H1 (cell line): ENCODE data around the gene AGAP1. TPM values are rescaled to one million over a fixed set of nuclear protein-coding genes. Genes with fewer than 3 reads are reported as not detected.

Source experiments
- CTCF ChIA-PET: fragments of 300-600 bp; sonication (Branson Sonifier 250); formaldehyde crosslinking; loops from one replicate; lab custom pipeline; 2021; ENCODE audit not compliant: partially characterized antibody; lab: Charles Lee
- POLR2A ChIA-PET: fragments of 300-600 bp; sonication (Branson Sonifier 250); formaldehyde crosslinking; loops from one replicate; lab custom pipeline; 2021; ENCODE audit warnings: inconsistent platforms; ENCODE audit not compliant: partially characterized antibody; lab: Charles Lee
- DNase-seq, 2 experiments: peaks; one replicate each; pipeline versions ENCODE4 v3.0.0 to v3.0.0-alpha.2; 2010 to 2022; ENCODE audit warnings: low spot score in 2 of 2, low read depth in 1 of 2, mixed read lengths in 1 of 2
- FAIRE-seq: peaks from 2 replicates; lab custom pipeline; 2011; peaks lifted over from hg19 to GRCh38; lab: Jason Lieb, UNC
- H2AFZ ChIP-seq: 2 replicates; pipeline ENCODE4 v1.8.1; 2012; ENCODE audit warnings: low read length, inconsistent platforms
- H2AK5ac ChIP-seq: 2 replicates; pipeline ENCODE4 v1.6.1; 2013; ENCODE audit warnings: low read depth, low read length
- H2BK120ac ChIP-seq: replicated peaks from 2 replicates; pipeline ENCODE3; 2013; ENCODE audit warnings: low read depth, low read length, inconsistent platforms
- H2BK12ac ChIP-seq: 2 replicates; pipeline ENCODE4 v1.6.1; 2013; ENCODE audit warnings: low read depth, low read length
- H2BK15ac ChIP-seq: 2 replicates; pipeline ENCODE4 v1.6.1; 2013; ENCODE audit warnings: low read length
- H2BK20ac ChIP-seq: 2 replicates; pipeline ENCODE4 v1.6.1; 2013; ENCODE audit warnings: low read length
- H2BK5ac ChIP-seq: 2 replicates; pipeline ENCODE4 v1.6.1; 2013; ENCODE audit warnings: low read depth, low read length
- H3K14ac ChIP-seq: 2 replicates; pipeline ENCODE4 v1.6.1; 2013; ENCODE audit warnings: inconsistent platforms; ENCODE audit not compliant: insufficient read length
- H3K18ac ChIP-seq: 2 replicates; pipeline ENCODE4 v1.6.1; 2013; ENCODE audit warnings: low read length; ENCODE audit errors: extremely low read depth
- H3K23ac ChIP-seq: 2 replicates; pipeline ENCODE4 v1.6.1; 2013; ENCODE audit warnings: inconsistent platforms; ENCODE audit not compliant: insufficient read length
- H3K23me2 ChIP-seq: 2 replicates; pipeline ENCODE4 v1.6.1; 2013; ENCODE audit warnings: low read depth, low read length
- H3K27ac ChIP-seq: 2 replicates; pipeline ENCODE4 v1.6.1; 2011; ENCODE audit warnings: low read depth, low read length, inconsistent platforms
- H3K27me3 ChIP-seq, 4 experiments: replicated peaks in 1 of 4; 1 replicate in 1 of 4; 2 replicates in 3 of 4; pipeline versions ENCODE4 v1.6.1 to v1.8.1; 2011 to 2013; ENCODE audit warnings: low read length in 3 of 4, mild to moderate bottlenecking in 3 of 4, inconsistent platforms in 2 of 4, mixed read lengths in 2 of 4, moderate library complexity in 1 of 4; ENCODE audit not compliant: control insufficient read depth in 3 of 4, insufficient read depth in 3 of 4; ENCODE audit errors: extremely low read depth in 1 of 4
- H3K36me3 ChIP-seq, 4 experiments: 2 replicates each; pipeline versions ENCODE4 v1.6.1 to v1.8.1; 2011 to 2013; ENCODE audit warnings: mild to moderate bottlenecking in 4 of 4, low read length in 3 of 4, moderate library complexity in 2 of 4, control low read depth in 1 of 4, inconsistent platforms in 1 of 4; ENCODE audit not compliant: insufficient read depth in 4 of 4, control insufficient read depth in 2 of 4
- H3K4ac ChIP-seq: replicated peaks from 2 replicates; pipeline ENCODE3; 2013; ENCODE audit warnings: low read length, low read depth, mixed read lengths, inconsistent platforms; ENCODE audit not compliant: insufficient read length
- H3K4me1 ChIP-seq, 4 experiments: replicated peaks in 1 of 4; 1 replicate in 1 of 4; 2 replicates in 3 of 4; pipeline versions ENCODE4 v1.6.1 to v1.8.1; 2011 to 2013; ENCODE audit warnings: low read length in 3 of 4, inconsistent platforms in 2 of 4, mixed read lengths in 1 of 4; ENCODE audit not compliant: insufficient read depth in 4 of 4, control insufficient read depth in 3 of 4
- H3K4me2 ChIP-seq, 2 experiments: 2 replicates each; pipeline versions ENCODE4 v1.6.1 to v1.8.1; 2011 to 2013; ENCODE audit warnings: low read depth in 2 of 2, low read length in 2 of 2, control low read depth in 1 of 2, inconsistent platforms in 1 of 2, mild to moderate bottlenecking in 1 of 2; ENCODE audit not compliant: insufficient read depth in 1 of 2
- H3K4me3 ChIP-seq, 4 experiments: fragments of 200-600, 300-600 bp in 1 of 4; sonication (generic), shearing (Covaris generic), sonication (Bioruptor Twin) in 1 of 4; 2 replicates each; pipeline versions ENCODE4 v1.5.1 to v1.8.1; 2011 to 2016; ENCODE audit warnings: low read length in 4 of 4, low read depth in 3 of 4, control low read depth in 2 of 4, inconsistent platforms in 2 of 4, mild to moderate bottlenecking in 2 of 4, mixed read lengths in 1 of 4, moderate library complexity in 1 of 4; ENCODE audit not compliant: insufficient read depth in 2 of 4; ENCODE audit errors: extremely low read depth in 1 of 4
- H3K56ac ChIP-seq: replicated peaks from 2 replicates; pipeline ENCODE3; 2013; ENCODE audit warnings: low read depth, mild to moderate bottlenecking, mixed read lengths, low read length, inconsistent platforms; ENCODE audit not compliant: insufficient read length
- H3K79me1 ChIP-seq: 2 replicates; pipeline ENCODE4 v1.6.1; 2013; ENCODE audit warnings: low read depth, low read length, control low read depth
- H3K79me2 ChIP-seq, 2 experiments: 2 replicates each; pipeline versions ENCODE4 v1.6.1 to v1.8.1; 2012 to 2013; ENCODE audit warnings: low read length in 2 of 2, mild to moderate bottlenecking in 2 of 2, inconsistent platforms in 1 of 2; ENCODE audit not compliant: insufficient read depth in 2 of 2, control insufficient read depth in 1 of 2
- H3K9ac ChIP-seq, 4 experiments: replicated peaks in 1 of 4; 1 replicate in 1 of 4; 2 replicates in 3 of 4; pipeline versions ENCODE4 v1.6.1 to v1.8.1; 2011 to 2013; ENCODE audit warnings: low read depth in 3 of 4, low read length in 3 of 4, control low read depth in 2 of 4, mild to moderate bottlenecking in 2 of 4, moderate library complexity in 2 of 4, inconsistent platforms in 1 of 4; ENCODE audit errors: extremely low read depth in 1 of 4
- H3K9me3 ChIP-seq, 2 experiments: 2 replicates each; pipeline versions ENCODE4 v1.6.1 to v1.8.1; 2012 to 2013; ENCODE audit warnings: mild to moderate bottlenecking in 2 of 2, moderate library complexity in 2 of 2, control low read depth in 1 of 2, inconsistent platforms in 1 of 2, low read depth in 1 of 2, low read length in 1 of 2, mixed read lengths in 1 of 2; ENCODE audit not compliant: insufficient read depth in 2 of 2
- H4K20me1 ChIP-seq, 2 experiments: replicated peaks in 1 of 2; 2 replicates each; pipeline versions ENCODE3 to v1.8.1; 2011 to 2013; ENCODE audit warnings: inconsistent platforms in 2 of 2, low read length in 2 of 2, mild to moderate bottlenecking in 1 of 2; ENCODE audit not compliant: insufficient read depth in 2 of 2, control insufficient read depth in 1 of 2
- H4K5ac ChIP-seq: 2 replicates; pipeline ENCODE4 v1.6.1; 2013; ENCODE audit warnings: low read length, low read depth, mixed read lengths, inconsistent platforms; ENCODE audit not compliant: insufficient read length
- H4K8ac ChIP-seq: 2 replicates; pipeline ENCODE4 v1.8.0; 2013; ENCODE audit warnings: mild to moderate bottlenecking, moderate library complexity, low read length, inconsistent platforms; ENCODE audit not compliant: insufficient read depth; ENCODE audit errors: extremely low read depth
- H4K91ac ChIP-seq: replicated peaks from 2 replicates; pipeline ENCODE3; 2013; ENCODE audit warnings: low read length, mixed read lengths, inconsistent platforms; ENCODE audit not compliant: insufficient read length
- BRCA1 ChIP-seq: IDR thresholded peaks from 2 replicates; pipeline ENCODE4 v1.6.1; 2012; ENCODE audit warnings: low read depth, low read length, improper control_type of control experiment
- CHD2 ChIP-seq: IDR thresholded peaks from 2 replicates; pipeline ENCODE4 v1.6.1; 2012; ENCODE audit warnings: low read length, improper control_type of control experiment
- CREB1 ChIP-seq: IDR thresholded peaks from 2 replicates; pipeline ENCODE4 v1.6.1; 2012; ENCODE audit warnings: inconsistent platforms
- CTCF ChIP-seq, 3 experiments: IDR thresholded peaks; 1 replicate in 2 of 3; 2 replicates in 1 of 3; pipeline versions ENCODE4 v1.5.1 to v1.6.1; 2011; ENCODE audit warnings: low read length in 3 of 3, mild to moderate bottlenecking in 3 of 3, inconsistent platforms in 2 of 3, low read depth in 1 of 3, moderate library complexity in 1 of 3; ENCODE audit not compliant: insufficient read depth in 1 of 3; ENCODE audit errors: control extremely low read depth in 1 of 3
- HDAC2 ChIP-seq, 2 experiments: fragments of 300-600 bp in 1 of 2; sonication (generic) in 1 of 2; IDR thresholded peaks; 2 replicates each; pipeline ENCODE4 v1.6.1; 2011 to 2012; ENCODE audit warnings: low read depth in 2 of 2, low read length in 2 of 2, mild to moderate bottlenecking in 2 of 2, moderate library complexity in 2 of 2, borderline replicate concordance in 1 of 2, inconsistent platforms in 1 of 2
- KDM4A ChIP-seq: IDR thresholded peaks from one replicate; pipeline ENCODE4 v1.7.1; 2012; ENCODE audit warnings: low read depth, mild to moderate bottlenecking, moderate library complexity, low read length, inconsistent platforms; ENCODE audit not compliant: severe bottlenecking
- KDM5A ChIP-seq: fragments of 200-600 bp; IDR thresholded peaks from 2 replicates; pipeline ENCODE4 v1.7.1; 2012; ENCODE audit warnings: mild to moderate bottlenecking, low read length, inconsistent platforms, mixed read lengths
- RNF2 ChIP-seq: fragments of 200-900, 300-1000 bp; sonication (generic); IDR thresholded peaks from 2 replicates; pipeline ENCODE4 v1.7.1; 2016; ENCODE audit warnings: borderline replicate concordance, low read depth, mild to moderate bottlenecking, antibody characterized with exemption, low read length; ENCODE audit not compliant: poor library complexity, severe bottlenecking; ENCODE audit errors: missing control alignments
- SAP30 ChIP-seq: fragments of 300-600 bp; sonication (generic); IDR thresholded peaks from 2 replicates; pipeline ENCODE4 v1.7.1; 2012; ENCODE audit warnings: low read length, moderate library complexity, mild to moderate bottlenecking, inconsistent platforms; ENCODE audit not compliant: insufficient read depth, insufficient replicate concordance
- SIX5 ChIP-seq: IDR thresholded peaks from 2 replicates; pipeline ENCODE4 v1.6.1; 2011; ENCODE audit warnings: mild to moderate bottlenecking, low read depth, low read length
- TEAD4 ChIP-seq: IDR thresholded peaks from 2 replicates; pipeline ENCODE4 v1.6.1; 2012; ENCODE audit warnings: low read depth, low read length, inconsistent platforms, mixed read lengths
- WGBS, 2 experiments: shearing (Covaris generic) in 1 of 2; methylation state at CpG; one replicate each; pipeline versions ENCODE4 v1.1.6 to v1.1.7; 2013 to 2015; ENCODE audit warnings: low lambda C conversion rate in 2 of 2, mixed read lengths in 2 of 2, inconsistent platforms in 1 of 2, low coverage in 1 of 2, missing lambda C conversion rate in 1 of 2; ENCODE audit not compliant: insufficient replicate concordance in 2 of 2, insufficient coverage in 1 of 2, insufficient read length in 1 of 2; ENCODE audit errors: extremely low coverage in 1 of 2, missing lambda C conversion rate in 1 of 2; 5-methylcytosine and 5-hydroxymethylcytosine counted together
- polyA plus RNA-seq, 7 experiments: library from polyadenylated mRNA; depleted of rRNA in 3 of 7; stranded (reverse) in 5 of 7; unstranded in 2 of 7; fragments of >200 nt in 5 of 7; fragments of 200-250 nt in 2 of 7; gene quantifications; 1 replicate in 5 of 7; 2 replicates in 1 of 7; 4 replicates in 1 of 7; pipeline versions ENCODE4 v1.2.1 to v1.2.3, GENCODE V29; 2011 to 2013; ENCODE audit warnings: missing spikeins in 2 of 7, mixed read lengths in 2 of 7
- total RNA-seq: library from RNA; stranded (reverse); fragmentation: NEBNext Ultra II Directional; extraction: Animal tissue kit (Norgen Biotek cat#: 25700); gene quantifications from 2 replicates; pipeline ENCODE4 v1.2.1, GENCODE V29; 2021

AGAP1 gene
- total and polyA plus RNA-seq, 2 of the 8 experiments (the other 6 are each of a cell fraction or from before 2014, with no cell fraction given), result 18.1 to 39.4 TPM

- Histone ChIP-seq H2BK120ac (no peak overlapping the region), H3K9ac (no peak overlapping the region), H3K18ac (no peak overlapping the region), H4K8ac (no peak overlapping the region), H3K4me1 (peaks cover 2 to 11% (median 4%) of the 10 kb centered on the region in 4 experiments; a peak in 5 of 7 replicates), H2BK12ac (no peak overlapping the region), H3K4ac (no peak overlapping the region), H3K36me3 (no peaks in the 10 kb centered on the region), H3K4me2 (no peak overlapping the region), H3K27ac (no peak overlapping the region), H3K4me3 (no peak overlapping the region), H3K9me3 (no peaks in the 10 kb centered on the region), H4K5ac (no peak overlapping the region), H3K56ac (no peak overlapping the region), H3K79me1 (peaks cover 20% of the 10 kb centered on the region), H3K23ac (no peak overlapping the region), H4K20me1 (peaks cover 9% of the 10 kb centered on the region in 2 experiments), H3K23me2 (no peaks in the 10 kb centered on the region), H3K27me3 (no peaks in the 10 kb centered on the region), H3K79me2 (peaks cover 0 to 91% of the 10 kb centered on the region in 2 experiments; a peak in 2 of 4 replicates), H2BK15ac (no peak overlapping the region), H2AFZ (no peak overlapping the region), H2BK20ac (no peak overlapping the region), H4K91ac (no peak overlapping the region), H3K14ac (no peak overlapping the region), H2BK5ac (no peak overlapping the region), H2AK5ac (no peak overlapping the region)
- DNase-seq (no peak), FAIRE-seq (no peak)
- WGBS, 2 experiments, result 90% methylated on average over 5 of the region's 5 CpGs; no CpG with 5 or more reads in 1 of the 2 experiments
- CTCF ChIA-PET, result interaction anchor here (1.2 to 3.2 kb wide), 5 partner anchors 10 to 228 kb away, joined by 3 to 11 read pairs (median 3); no protein-coding TSS in a partner anchor
- POLR2A ChIA-PET, result no interaction called here
- TF ChIP-seq SIX5, result no peak
- TF ChIP-seq TEAD4, result no peak
- no peak for TF ChIP-seq CREB1
- TF ChIP-seq KDM4A, result no peak
- no peak for TF ChIP-seq CHD2
- no peak for TF ChIP-seq RNF2
- no peak for TF ChIP-seq SAP30
- TF ChIP-seq KDM5A, result no peak
- TF ChIP-seq CTCF (IDR thresholded peaks at IDR 0.05; ENCODE audit: control extremely low read depth in 1 of 3, insufficient read depth in 1 of 3, low read depth in 1 of 3, low read length in 3 of 3), result no peak
- no peak for TF ChIP-seq BRCA1
- no peak for TF ChIP-seq HDAC2 (IDR thresholded peaks at IDR 0.05; ENCODE audit: borderline replicate concordance in 1 of 2, low read depth in 2 of 2, low read length in 2 of 2)
Observed at GRCh38 chr2:235537587-235537986, 43.7 kb downstream of the AGAP1 start.
